Measurements from ENCODE around the gene ZNF324. TPM values are rescaled to one million over a fixed set of nuclear protein-coding genes. Genes with fewer than 3 reads are reported as not detected.

Gene ZNF324
- total RNA-seq, 3 donors from 2014 or later (not counting 1 experiment from before 2014, with no cell fraction given), result 21.3 to 23.7 (median 23.3) TPM

- intact Hi-C loops (cut with micrococcal nuclease), result no loop called here
- TF ChIP-seq CTCF (IDR thresholded peaks at IDR 0.05), result no peak
- Mint-ChIP-seq H3K4me3 (no peak overlapping the region), H3K27ac (no peak overlapping the region), H3K36me3 (no peaks in the 10 kb centered on the region), H3K27me3 (ENCODE audit: low read depth in 2 of 2) (no peaks in the 10 kb centered on the region), H3K4me1 (peaks cover 8 to 18% of the 10 kb centered on the region in 2 donors), H3K9me3 (no peaks in the 10 kb centered on the region)
- ATAC-seq (no peak), DNase-seq (no peak)
- H3K4me1 ChIP-seq (ENCODE audit: control insufficient read depth, insufficient read depth, low read length), result peaks cover 19% of the 10 kb centered on the region
- no peaks in the 10 kb centered on the region for H3K9me3 ChIP-seq (ENCODE audit: control insufficient read depth, insufficient read depth, low read length)
- no peak overlapping the region for H3K4me3 ChIP-seq (ENCODE audit: low read length)
- 89% methylated on average over 28 of the region's 28 CpGs for WGBS (ENCODE audit: insufficient coverage)
- H3K36me3 ChIP-seq (ENCODE audit: control insufficient read depth, insufficient read depth, low read length), result peaks cover 2% of the 10 kb centered on the region
- H3K27ac ChIP-seq (ENCODE audit: low read length), result no peak overlapping the region
- no peaks in the 10 kb centered on the region for H3K27me3 ChIP-seq (ENCODE audit: control insufficient read depth, insufficient read depth, low read length)
Measured at GRCh38 chr19:58479736-58480480, 13.0 kb downstream of the ZNF324 start.

- H3K9me3 Mint-ChIP-seq, result no peaks in the 10 kb centered on the region
- Histone ChIP-seq H3K4me1 (ENCODE audit: control insufficient read depth, insufficient read depth, low read length) (peaks cover 14% of the 10 kb centered on the region), H3K27me3 (ENCODE audit: control insufficient read depth, insufficient read depth, low read length) (no peaks in the 10 kb centered on the region), H3K36me3 (ENCODE audit: control insufficient read depth, insufficient read depth, low read length) (peaks cover 2% of the 10 kb centered on the region), H3K27ac (ENCODE audit: low read length) (no peak overlapping the region), H3K4me3 (ENCODE audit: low read length) (no peak overlapping the region), H3K9me3 (ENCODE audit: control insufficient read depth, insufficient read depth, low read length) (no peaks in the 10 kb centered on the region)
- intact Hi-C loops (cut with micrococcal nuclease), result no loop called here
- ATAC-seq, result no peak
- no peak overlapping the region for H3K4me3 Mint-ChIP-seq
- no peaks in the 10 kb centered on the region for H3K36me3 Mint-ChIP-seq
- no peak for DNase-seq
- 94% methylated on average over 20 of the region's 20 CpGs for WGBS (ENCODE audit: insufficient coverage)
- TF ChIP-seq CTCF (IDR thresholded peaks at IDR 0.05), result no peak
- H3K27me3 Mint-ChIP-seq (ENCODE audit: low read depth in 2 of 2), result no peaks in the 10 kb centered on the region
- no peak overlapping the region for H3K27ac Mint-ChIP-seq
- peaks cover 8 to 13% of the 10 kb centered on the region in 2 donors for H3K4me1 Mint-ChIP-seq
Measured at GRCh38 chr19:58480481-58480830, 13.6 kb downstream of the ZNF324 start.

- ATAC-seq (no peak), DNase-seq (no peak)
- H3K27me3 ChIP-seq (ENCODE audit: control insufficient read depth, insufficient read depth, low read length), result no peaks in the 10 kb centered on the region
- H3K9me3 Mint-ChIP-seq, result no peaks in the 10 kb centered on the region
- TF ChIP-seq CTCF (IDR thresholded peaks at IDR 0.05), result no peak
- peaks cover 12% of the 10 kb centered on the region for H3K4me1 ChIP-seq (ENCODE audit: control insufficient read depth, insufficient read depth, low read length)
- peaks cover 8 to 9% of the 10 kb centered on the region in 2 donors for H3K4me1 Mint-ChIP-seq
- WGBS (ENCODE audit: insufficient coverage), result 55% methylated on average over 1 of the region's 2 CpGs
- no peaks in the 10 kb centered on the region for H3K27me3 Mint-ChIP-seq (ENCODE audit: low read depth in 2 of 2)
- intact Hi-C loops (cut with micrococcal nuclease), result no loop called here
- no peak overlapping the region for H3K27ac ChIP-seq (ENCODE audit: low read length)
- no peaks in the 10 kb centered on the region for H3K36me3 Mint-ChIP-seq
- H3K27ac Mint-ChIP-seq, result no peak overlapping the region
- H3K9me3 ChIP-seq (ENCODE audit: control insufficient read depth, insufficient read depth, low read length), result no peaks in the 10 kb centered on the region
- H3K4me3 ChIP-seq (ENCODE audit: low read length), result no peak overlapping the region
- peaks cover 2% of the 10 kb centered on the region for H3K36me3 ChIP-seq (ENCODE audit: control insufficient read depth, insufficient read depth, low read length)
- H3K4me3 Mint-ChIP-seq, result no peak overlapping the region
Measured at GRCh38 chr19:58480831-58481230, 14.0 kb downstream of the ZNF324 start.

- no peaks in the 10 kb centered on the region for H3K36me3 Mint-ChIP-seq
- 75% methylated on average over 7 of the region's 7 CpGs for WGBS (ENCODE audit: insufficient coverage)
- H3K36me3 ChIP-seq (ENCODE audit: control insufficient read depth, insufficient read depth, low read length), result peaks cover 2% of the 10 kb centered on the region
- intact Hi-C loops (cut with micrococcal nuclease), result no loop called here
- H3K4me3 ChIP-seq (ENCODE audit: low read length), result no peak overlapping the region
- no peak overlapping the region for H3K27ac Mint-ChIP-seq
- H3K27me3 Mint-ChIP-seq (ENCODE audit: low read depth in 2 of 2), result no peaks in the 10 kb centered on the region
- no peaks in the 10 kb centered on the region for H3K4me1 Mint-ChIP-seq
- no peak overlapping the region for H3K27ac ChIP-seq (ENCODE audit: low read length)
- no peaks in the 10 kb centered on the region for H3K9me3 ChIP-seq (ENCODE audit: control insufficient read depth, insufficient read depth, low read length)
- H3K27me3 ChIP-seq (ENCODE audit: control insufficient read depth, insufficient read depth, low read length), result no peaks in the 10 kb centered on the region
- TF ChIP-seq CTCF (IDR thresholded peaks at IDR 0.05), result no peak
- no peak overlapping the region for H3K4me3 Mint-ChIP-seq
- no peak for DNase-seq
- no peaks in the 10 kb centered on the region for H3K9me3 Mint-ChIP-seq
- no peaks in the 10 kb centered on the region for H3K4me1 ChIP-seq (ENCODE audit: control insufficient read depth, insufficient read depth, low read length)
- no peak for ATAC-seq
Measured at GRCh38 chr19:58482372-58482771, 15.5 kb downstream of the ZNF324 start.
